ENCODE results near the gene KRT80. TPM values are rescaled to one million over a fixed set of nuclear protein-coding genes. Genes with fewer than 3 reads are reported as not detected.

The KRT80 gene
- total RNA-seq, 1 experiment from 2014 or later: 51.5 TPM

- Histone ChIP-seq H3K27me3 (ENCODE audit: control insufficient read depth, insufficient read depth, low read length) (no peaks in the 10 kb centered on the region), H3K9me3 (ENCODE audit: control insufficient read depth, insufficient read depth, low read depth, low read length) (no peaks in the 10 kb centered on the region), H3K27ac (ENCODE audit: low read length) (no peak overlapping the region), H3K36me3 (ENCODE audit: control insufficient read depth, insufficient read depth, low read length) (no peaks in the 10 kb centered on the region), H3K4me3 (ENCODE audit: low read depth in 2 of 2, low read length in 2 of 2) (no peak overlapping the region), H3K4me1 (ENCODE audit: control insufficient read depth, insufficient read depth, low read length) (no peaks in the 10 kb centered on the region)
- no peak; the same call in 1 of the 2 replicates for TF ChIP-seq TCF7L2 (IDR thresholded peaks at IDR 0.05; ENCODE audit: low read depth, low read length)
- no peak for TF ChIP-seq SIN3A (IDR thresholded peaks at IDR 0.05; ENCODE audit: borderline replicate concordance, insufficient read depth, low read depth, low read length)
- TF ChIP-seq, protein P1, sequence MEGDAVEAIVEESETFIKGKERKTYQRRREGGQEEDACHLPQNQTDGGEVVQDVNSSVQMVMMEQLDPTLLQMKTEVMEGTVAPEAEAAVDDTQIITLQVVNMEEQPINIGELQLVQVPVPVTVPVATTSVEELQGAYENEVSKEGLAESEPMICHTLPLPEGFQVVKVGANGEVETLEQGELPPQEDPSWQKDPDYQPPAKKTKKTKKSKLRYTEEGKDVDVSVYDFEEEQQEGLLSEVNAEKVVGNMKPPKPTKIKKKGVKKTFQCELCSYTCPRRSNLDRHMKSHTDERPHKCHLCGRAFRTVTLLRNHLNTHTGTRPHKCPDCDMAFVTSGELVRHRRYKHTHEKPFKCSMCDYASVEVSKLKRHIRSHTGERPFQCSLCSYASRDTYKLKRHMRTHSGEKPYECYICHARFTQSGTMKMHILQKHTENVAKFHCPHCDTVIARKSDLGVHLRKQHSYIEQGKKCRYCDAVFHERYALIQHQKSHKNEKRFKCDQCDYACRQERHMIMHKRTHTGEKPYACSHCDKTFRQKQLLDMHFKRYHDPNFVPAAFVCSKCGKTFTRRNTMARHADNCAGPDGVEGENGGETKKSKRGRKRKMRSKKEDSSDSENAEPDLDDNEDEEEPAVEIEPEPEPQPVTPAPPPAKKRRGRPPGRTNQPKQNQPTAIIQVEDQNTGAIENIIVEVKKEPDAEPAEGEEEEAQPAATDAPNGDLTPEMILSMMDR (IDR thresholded peaks at IDR 0.05): peak; percentile 94
- no peak for TF ChIP-seq POLR2AphosphoS5 (IDR thresholded peaks at IDR 0.05; ENCODE audit: low read depth, low read length)
- TF ChIP-seq REST (IDR thresholded peaks at IDR 0.05; ENCODE audit: insufficient read depth in 1 of 2, low read depth in 2 of 2, low read length in 1 of 2): no peak
- DNase-seq (ENCODE audit: low read depth, low spot score): no peak
- in situ Hi-C loops (cut with HindIII; ENCODE audit: low pct_unique_long_range_greater_than_20kb, low sequenced_read_pairs) (no loop called here), intact Hi-C loops (cut with micrococcal nuclease; ENCODE audit: unreplicated experiment) (loop anchor here (5.0 kb wide), 1 partner anchor 95 kb away; no protein-coding TSS in a partner anchor)
- BruUV-seq (replicated peaks): no TSS peak
- ChIA-PET POLR2A (no interaction called here), CTCF (interaction anchor here (0.6 to 4.6 kb wide), 5 partner anchors 78 to 439 kb away, joined by 3 to 24 read pairs (median 7); no protein-coding TSS in a partner anchor)
- ATAC-seq: peak; percentile 67
Measured at GRCh38 chr12:52121824-52122539, 69.8 kb downstream of the KRT80 start.

GRCh38 chr12:52120951-52121823 is 70.6 kb downstream of the KRT80 start:
- Histone ChIP-seq H3K4me1 (ENCODE audit: control insufficient read depth, insufficient read depth, low read length) (no peaks in the 10 kb centered on the region), H3K36me3 (ENCODE audit: control insufficient read depth, insufficient read depth, low read length) (no peaks in the 10 kb centered on the region), H3K27ac (ENCODE audit: low read length) (no peak overlapping the region), H3K9me3 (ENCODE audit: control insufficient read depth, insufficient read depth, low read depth, low read length) (no peaks in the 10 kb centered on the region), H3K27me3 (ENCODE audit: control insufficient read depth, insufficient read depth, low read length) (no peaks in the 10 kb centered on the region), H3K4me3 (ENCODE audit: low read depth in 2 of 2, low read length in 2 of 2) (no peak overlapping the region)
- intact Hi-C loops (cut with micrococcal nuclease; ENCODE audit: unreplicated experiment) (loop anchor here (5.0 kb wide), 1 partner anchor 94 kb away; no protein-coding TSS in a partner anchor), in situ Hi-C loops (cut with HindIII; ENCODE audit: low pct_unique_long_range_greater_than_20kb, low sequenced_read_pairs) (no loop called here)
- ChIA-PET POLR2A (no interaction called here), CTCF (interaction anchor here (0.7 to 4.6 kb wide), 3 partner anchors 89 to 440 kb away, joined by 4 to 24 read pairs (median 7); no protein-coding TSS in a partner anchor)
- ATAC-seq (peak; percentile 32), DNase-seq (ENCODE audit: low read depth, low spot score) (no peak)
- BruUV-seq (replicated peaks): no TSS peak
- TF ChIP-seq REST (IDR thresholded peaks at IDR 0.05; ENCODE audit: insufficient read depth in 1 of 2, low read depth in 2 of 2, low read length in 1 of 2) (no peak), SIN3A (IDR thresholded peaks at IDR 0.05; ENCODE audit: borderline replicate concordance, insufficient read depth, low read depth, low read length) (no peak)

Data from Panc1 (cell line).